Thyroid gland (tissue), 4 donors: Measurements from ENCODE around the gene SLC35F1. TPM values are rescaled to one million over a fixed set of nuclear protein-coding genes. Genes with fewer than 3 reads are reported as not detected.

Experiments used
- DNase-seq, 2 donors: peaks; one replicate each; pipeline ENCODE4 v3.0.0-alpha.2; 2019
- H3K27ac ChIP-seq, 3 donors: fragments of 200-600 bp; sonication (generic); 1 replicate in 2 of 3; 2 replicates in 1 of 3; pipeline ENCODE4 v1.5.1; 2016 to 2019; ENCODE audit warnings: mild to moderate bottlenecking in 1 of 3, moderate library complexity in 1 of 3
- H3K27me3 ChIP-seq: fragments of 200-600 bp; sonication (generic); one replicate; pipeline ENCODE4 v1.5.1; 2019
- H3K36me3 ChIP-seq, 2 donors: fragments of 200-600 bp; sonication (generic); one replicate each; pipeline ENCODE4 v1.5.1; 2016 to 2019
- H3K4me1 ChIP-seq, 2 donors: fragments of 200-600 bp; sonication (generic); one replicate each; pipeline ENCODE4 v1.5.1; 2017 to 2019
- H3K4me3 ChIP-seq, 3 donors: fragments of 200-600 bp; sonication (generic); replicated peaks in 1 of 3; 1 replicate in 2 of 3; 2 replicates in 1 of 3; pipeline ENCODE4 v1.5.1; 2016; ENCODE audit warnings: mild to moderate bottlenecking in 1 of 3
- H3K9me3 ChIP-seq: fragments of 200-600 bp; sonication (generic); one replicate; pipeline ENCODE4 v1.5.1; 2017
- POLR2A ChIP-seq, 2 donors: fragments of 450-650 bp; IDR thresholded peaks; one replicate each; pipeline ENCODE4 v1.6.1; 2017; ENCODE audit warnings: antibody characterized with exemption in 2 of 2, mild to moderate bottlenecking in 2 of 2, moderate library complexity in 1 of 2
- WGBS, 2 donors: methylation state at CpG; one replicate each; pipeline ENCODE4 v1.1.5; 2017; 5-methylcytosine and 5-hydroxymethylcytosine counted together
- intact Hi-C: fragments of 100-400 bp; cut with DNase I; formaldehyde crosslinking; loops from one replicate; pipeline ENCODE4 v1.15.1; 2023
- total RNA-seq, 4 donors: library from RNA; depleted of rRNA; stranded (reverse); fragments of >200 nt; gene quantifications; one replicate each; pipeline ENCODE4 v1.2.3, GENCODE V29; 2016
- TF ChIP-seq, protein P1 (sequence below), 6 experiments: fragments of 200-600 bp in 3 of 6; fragments of 450-650 bp in 3 of 6; sonication (generic) in 3 of 6; IDR thresholded peaks; one replicate each; pipeline ENCODE4 v1.5.1; 2016 to 2019; ENCODE audit warnings: antibody characterized with exemption in 6 of 6, mild to moderate bottlenecking in 2 of 6, inconsistent platforms in 1 of 6, moderate library complexity in 1 of 6

Gene SLC35F1
- total RNA-seq, 4 donors from 2014 or later = 0.54 to 5.5 (median 1.4) TPM

- no peak overlapping the region for H3K4me3 ChIP-seq
- DNase-seq = no peak
- no peaks in the 10 kb centered on the region for H3K9me3 ChIP-seq
- H3K36me3 ChIP-seq = no peaks in the 10 kb centered on the region
- 10 to 15% methylated on average over 3 of the region's 3 CpGs for WGBS, 2 donors
- H3K4me1 ChIP-seq = peaks cover 3 to 5% of the 10 kb centered on the region in 2 donors
- TF ChIP-seq, protein P1, sequence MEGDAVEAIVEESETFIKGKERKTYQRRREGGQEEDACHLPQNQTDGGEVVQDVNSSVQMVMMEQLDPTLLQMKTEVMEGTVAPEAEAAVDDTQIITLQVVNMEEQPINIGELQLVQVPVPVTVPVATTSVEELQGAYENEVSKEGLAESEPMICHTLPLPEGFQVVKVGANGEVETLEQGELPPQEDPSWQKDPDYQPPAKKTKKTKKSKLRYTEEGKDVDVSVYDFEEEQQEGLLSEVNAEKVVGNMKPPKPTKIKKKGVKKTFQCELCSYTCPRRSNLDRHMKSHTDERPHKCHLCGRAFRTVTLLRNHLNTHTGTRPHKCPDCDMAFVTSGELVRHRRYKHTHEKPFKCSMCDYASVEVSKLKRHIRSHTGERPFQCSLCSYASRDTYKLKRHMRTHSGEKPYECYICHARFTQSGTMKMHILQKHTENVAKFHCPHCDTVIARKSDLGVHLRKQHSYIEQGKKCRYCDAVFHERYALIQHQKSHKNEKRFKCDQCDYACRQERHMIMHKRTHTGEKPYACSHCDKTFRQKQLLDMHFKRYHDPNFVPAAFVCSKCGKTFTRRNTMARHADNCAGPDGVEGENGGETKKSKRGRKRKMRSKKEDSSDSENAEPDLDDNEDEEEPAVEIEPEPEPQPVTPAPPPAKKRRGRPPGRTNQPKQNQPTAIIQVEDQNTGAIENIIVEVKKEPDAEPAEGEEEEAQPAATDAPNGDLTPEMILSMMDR (IDR thresholded peaks at IDR 0.05) = no peak
- TF ChIP-seq POLR2A (IDR thresholded peaks at IDR 0.05) = no peak
- H3K27ac ChIP-seq = peak overlapping the region in 1 of 3 donors; percentile 0
- H3K27me3 ChIP-seq = no peaks in the 10 kb centered on the region
- intact Hi-C loops = no loop called here
Observed at GRCh38 chr6:118318648-118319047, 411.6 kb downstream of the SLC35F1 start.

GRCh38 chr6:118319416-118319815 lies 412.4 kb downstream of the SLC35F1 start:
- Histone ChIP-seq H3K9me3 (no peaks in the 10 kb centered on the region), H3K4me3 (no peak overlapping the region), H3K27me3 (no peaks in the 10 kb centered on the region), H3K27ac (no peak overlapping the region), H3K36me3 (no peaks in the 10 kb centered on the region), H3K4me1 (peaks cover 3 to 5% of the 10 kb centered on the region in 2 donors)
- intact Hi-C loops = no loop called here
- 92 to 93% methylated on average over 3 of the region's 3 CpGs for WGBS, 2 donors
- TF ChIP-seq, protein P1 (IDR thresholded peaks at IDR 0.05) = no peak
- no peak for TF ChIP-seq POLR2A (IDR thresholded peaks at IDR 0.05)
- no peak for DNase-seq

DNA sequence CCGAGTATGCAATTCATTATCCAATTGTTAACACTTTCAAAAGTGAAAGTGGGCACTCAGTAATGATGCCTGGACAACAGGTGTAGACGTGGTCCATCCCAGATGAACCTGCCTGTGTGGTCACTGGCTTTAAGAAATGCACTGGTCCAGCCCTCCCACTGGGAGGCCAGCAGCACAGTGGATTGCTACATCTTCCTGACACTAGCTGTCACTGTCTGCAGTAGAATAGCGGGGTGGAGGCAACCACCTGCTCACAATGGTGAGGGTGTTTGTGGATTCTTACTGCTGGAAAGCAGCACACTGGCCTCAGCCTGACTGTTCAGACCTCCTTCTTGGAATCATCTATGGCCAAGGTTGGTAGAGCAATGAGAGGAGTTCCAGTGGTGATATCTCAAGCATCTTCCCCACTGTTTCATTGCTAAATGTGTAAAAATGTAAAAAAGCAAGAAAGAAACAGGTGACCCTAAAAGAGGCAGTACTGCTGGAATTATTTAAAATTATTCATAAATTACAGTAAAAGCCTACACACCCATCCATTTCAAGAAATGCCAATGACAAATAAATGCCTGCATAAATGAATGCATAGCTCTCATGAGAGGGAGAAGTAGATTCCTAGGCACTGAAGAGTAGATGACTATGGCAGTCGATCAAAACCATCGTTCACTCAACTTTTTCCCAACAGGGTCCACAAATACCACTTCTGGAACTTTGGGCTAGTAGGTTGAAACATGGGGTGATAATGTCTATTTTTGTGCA lies 413.0 kb downstream of the SLC35F1 start:
- Histone ChIP-seq H3K27me3 (no peaks in the 10 kb centered on the region), H3K4me3 (no peak overlapping the region), H3K36me3 (no peaks in the 10 kb centered on the region), H3K27ac (no peak overlapping the region), H3K4me1 (peaks cover 3 to 5% of the 10 kb centered on the region in 2 donors), H3K9me3 (no peaks in the 10 kb centered on the region)
- TF ChIP-seq POLR2A (IDR thresholded peaks at IDR 0.05) = no peak
- TF ChIP-seq, protein P1 (IDR thresholded peaks at IDR 0.05) = no peak
- 88 to 89% methylated on average over 5 of the region's 5 CpGs for WGBS, 2 donors
- no peak for DNase-seq
- intact Hi-C loops = no loop called here

GRCh38 chr6:118320652-118321051 lies 413.6 kb downstream of the SLC35F1 start:
- H3K36me3 ChIP-seq = no peaks in the 10 kb centered on the region
- H3K27me3 ChIP-seq = no peaks in the 10 kb centered on the region
- WGBS, 2 donors = 67 to 70% methylated on average over 2 of the region's 2 CpGs
- H3K9me3 ChIP-seq = no peaks in the 10 kb centered on the region
- TF ChIP-seq, protein P1 (IDR thresholded peaks at IDR 0.05) = no peak
- TF ChIP-seq POLR2A (IDR thresholded peaks at IDR 0.05) = no peak
- no peak overlapping the region for H3K4me3 ChIP-seq
- H3K27ac ChIP-seq = no peak overlapping the region
- DNase-seq = no peak
- H3K4me1 ChIP-seq = peaks cover 3 to 5% of the 10 kb centered on the region in 2 donors
- intact Hi-C loops = no loop called here

DNA sequence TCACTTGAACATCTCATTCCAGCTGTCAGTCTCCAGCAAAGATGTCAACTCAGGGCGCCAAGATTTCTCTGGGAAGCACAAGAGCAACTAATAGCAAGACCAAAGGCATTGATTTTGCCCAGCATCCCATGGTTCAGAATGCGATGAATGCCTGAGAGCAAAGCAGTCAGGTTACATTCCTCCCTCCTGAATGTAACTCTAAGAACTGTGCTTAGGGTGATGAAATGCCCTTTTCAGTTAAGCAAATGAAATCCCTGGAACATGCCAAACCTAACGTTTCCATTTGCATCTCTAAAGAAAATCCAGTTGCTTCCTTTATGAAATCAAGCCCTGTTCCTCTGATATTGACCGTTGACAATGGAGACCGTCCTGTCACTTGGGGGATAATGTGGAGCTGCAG lies 417.1 kb downstream of the SLC35F1 start:
- TF ChIP-seq, protein P1 (IDR thresholded peaks at IDR 0.05) = no peak
- Histone ChIP-seq H3K4me1 (no peaks in the 10 kb centered on the region), H3K9me3 (no peaks in the 10 kb centered on the region), H3K27me3 (no peaks in the 10 kb centered on the region), H3K36me3 (no peaks in the 10 kb centered on the region), H3K4me3 (no peak overlapping the region), H3K27ac (no peak overlapping the region)
- intact Hi-C loops = no loop called here
- 68 to 80% methylated on average over 5 of the region's 5 CpGs for WGBS, 2 donors
- no peak for DNase-seq
